Adrenal gland (tissue), 5 donors: ENCODE results near the gene UBA6.

Experiments
- POLR2A ChIP-seq, 2 donors: fragments of 450-650 bp; IDR thresholded peaks; one replicate each; pipeline ENCODE4 v1.6.1; 2017; ENCODE audit warnings: antibody characterized with exemption in 2 of 2, mild to moderate bottlenecking in 2 of 2, moderate library complexity in 1 of 2
- TF ChIP-seq, protein P1 (sequence below), 6 experiments: fragments of 450-650 bp in 4 of 6; fragments of 200-600 bp in 2 of 6; sonication (generic) in 1 of 6; IDR thresholded peaks; 1 replicate in 5 of 6; 2 replicates in 1 of 6; pipeline versions ENCODE4 v1.5.1 to v1.8.0; 2016 to 2021; ENCODE audit warnings: antibody characterized with exemption in 6 of 6, mild to moderate bottlenecking in 2 of 6, moderate library complexity in 1 of 6
- donor health status: DM: no; HTN: no; CAD: no.

DNA sequence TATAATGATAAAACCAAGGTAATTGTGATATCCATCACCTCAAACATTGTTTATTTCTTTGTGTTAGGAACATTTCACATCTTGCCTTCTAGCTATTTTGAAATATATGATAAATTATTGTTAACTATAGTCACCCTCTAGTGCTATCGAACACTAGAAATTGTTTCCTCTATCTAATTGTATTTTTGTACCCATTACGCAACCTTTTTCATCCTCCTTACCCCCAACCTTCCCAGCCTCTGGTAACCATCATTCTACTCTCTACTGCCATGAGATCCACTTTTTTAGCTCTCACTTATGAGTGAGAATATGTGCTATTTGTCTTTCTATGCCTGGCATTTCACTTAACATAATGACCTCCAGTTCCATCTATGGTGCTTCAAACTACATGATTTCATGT lies 3.9 kb upstream of the UBA6 start:
- TF ChIP-seq, protein P1, sequence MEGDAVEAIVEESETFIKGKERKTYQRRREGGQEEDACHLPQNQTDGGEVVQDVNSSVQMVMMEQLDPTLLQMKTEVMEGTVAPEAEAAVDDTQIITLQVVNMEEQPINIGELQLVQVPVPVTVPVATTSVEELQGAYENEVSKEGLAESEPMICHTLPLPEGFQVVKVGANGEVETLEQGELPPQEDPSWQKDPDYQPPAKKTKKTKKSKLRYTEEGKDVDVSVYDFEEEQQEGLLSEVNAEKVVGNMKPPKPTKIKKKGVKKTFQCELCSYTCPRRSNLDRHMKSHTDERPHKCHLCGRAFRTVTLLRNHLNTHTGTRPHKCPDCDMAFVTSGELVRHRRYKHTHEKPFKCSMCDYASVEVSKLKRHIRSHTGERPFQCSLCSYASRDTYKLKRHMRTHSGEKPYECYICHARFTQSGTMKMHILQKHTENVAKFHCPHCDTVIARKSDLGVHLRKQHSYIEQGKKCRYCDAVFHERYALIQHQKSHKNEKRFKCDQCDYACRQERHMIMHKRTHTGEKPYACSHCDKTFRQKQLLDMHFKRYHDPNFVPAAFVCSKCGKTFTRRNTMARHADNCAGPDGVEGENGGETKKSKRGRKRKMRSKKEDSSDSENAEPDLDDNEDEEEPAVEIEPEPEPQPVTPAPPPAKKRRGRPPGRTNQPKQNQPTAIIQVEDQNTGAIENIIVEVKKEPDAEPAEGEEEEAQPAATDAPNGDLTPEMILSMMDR (IDR thresholded peaks at IDR 0.05) = no peak
- TF ChIP-seq POLR2A (IDR thresholded peaks at IDR 0.05) = no peak
